GM21737 (cell line): ENCODE data around the gene CEACAM20.
"Not testable (repeated sequence)": the region's sequence is repeated elsewhere in the genome, so short reads cannot be mapped to it uniquely, and the experiment has no call there.

Source experiments
- ATAC-seq: cut with Tn5 transposase; IDR thresholded peaks from one replicate; pipeline ENCODE4 v1.9.1; 2021; ENCODE audit warnings: mild to moderate bottlenecking, moderate library complexity; ENCODE audit not compliant: unreplicated experiment

The CEACAM20 gene

GRCh38 chr19:44549507-44549906 is 20.0 kb upstream of the CEACAM20 start:
- ATAC-seq, result no peak

GRCh38 chr19:44548736-44549135 is 19.3 kb upstream of the CEACAM20 start:
- ATAC-seq, result no peak

- no peak for ATAC-seq
Measured at GRCh38 chr19:44544031-44544430, 14.6 kb upstream of the CEACAM20 start.

GRCh38 chr19:44542671-44543070 is 13.2 kb upstream of the CEACAM20 start:
- no peak for ATAC-seq

GRCh38 chr19:44540736-44541135 is 11.3 kb upstream of the CEACAM20 start:
- no peak for ATAC-seq

GRCh38 chr19:44539991-44540390 is 10.5 kb upstream of the CEACAM20 start:
- no peak for ATAC-seq

- no peak for ATAC-seq
Measured at GRCh38 chr19:44539236-44539826, 9.9 kb upstream of the CEACAM20 start.

- not testable (repeated sequence) for ATAC-seq
Measured at GRCh38 chr19:44535361-44535760, 5.9 kb upstream of the CEACAM20 start.

- no peak for ATAC-seq
Measured at GRCh38 chr19:44532819-44533218, 3.3 kb upstream of the CEACAM20 start.

- no peak for ATAC-seq
Measured at GRCh38 chr19:44530777-44531176, 1.3 kb upstream of the CEACAM20 start.

- no peak for ATAC-seq
Measured at GRCh38 chr19:44527554-44527953, 1.9 kb downstream of the CEACAM20 start.

GRCh38 chr19:44525721-44526430 is 3.6 kb downstream of the CEACAM20 start:
- ATAC-seq, result no peak

- no peak for ATAC-seq
Measured at GRCh38 chr19:44521370-44521769, 8.1 kb downstream of the CEACAM20 start.

GRCh38 chr19:44517146-44517545 is 12.3 kb downstream of the CEACAM20 start:
- ATAC-seq, result no peak

- no peak for ATAC-seq
Measured at GRCh38 chr19:44515907-44516306, 13.6 kb downstream of the CEACAM20 start.

GRCh38 chr19:44515031-44515430 is 14.4 kb downstream of the CEACAM20 start:
- ATAC-seq, result no peak

GRCh38 chr19:44512326-44513298 is 16.9 kb downstream of the CEACAM20 start:
- no peak for ATAC-seq

GRCh38 chr19:44509478-44509877 is 20.0 kb downstream of the CEACAM20 start:
- no peak for ATAC-seq

- ATAC-seq, result peak; percentile 90
Measured at GRCh38 chr19:44499962-44500949, 29.2 kb downstream of the CEACAM20 start, which contains the start of gene ZNF180. ZNF180 (minus strand) TSS chr19:44500522; CDS start chr19:44497334, 3,188 bp downstream.

GRCh38 chr19:44499559-44499958 is 29.9 kb downstream of the CEACAM20 start:
- no peak for ATAC-seq
